Esophagus muscularis mucosa (tissue), 4 donors: ENCODE measurements around the gene ANKRD60. TPM values are rescaled to one million over a fixed set of nuclear protein-coding genes. Genes with fewer than 3 reads are reported as not detected.

Source experiments
- DNase-seq: peaks from one replicate; pipeline ENCODE4 v3.0.0-alpha.2; 2017; ENCODE audit errors: extremely low spot score
- H3K27ac ChIP-seq, 4 donors: fragments of 200-600 bp; sonication (generic); replicated peaks in 1 of 4; 1 replicate in 3 of 4; 2 replicates in 1 of 4; pipeline ENCODE4 v1.5.1; 2016 to 2019; ENCODE audit warnings: mild to moderate bottlenecking in 1 of 4
- H3K27me3 ChIP-seq, 4 donors: fragments of 200-600 bp; sonication (generic); one replicate each; pipeline versions ENCODE4 v1.5.1 to v1.6.0; 2016 to 2019
- H3K36me3 ChIP-seq, 4 donors: fragments of 200-600 bp; sonication (generic); one replicate each; pipeline ENCODE4 v1.5.1; 2016 to 2019
- H3K4me1 ChIP-seq, 4 donors: fragments of 200-600 bp; sonication (generic); one replicate each; pipeline ENCODE4 v1.5.1; 2016 to 2019
- H3K4me3 ChIP-seq, 4 donors: fragments of 200-600 bp; sonication (generic); 1 replicate in 2 of 4; 2 replicates in 2 of 4; pipeline ENCODE4 v1.5.1; 2016 to 2019; ENCODE audit warnings: mild to moderate bottlenecking in 4 of 4, moderate library complexity in 1 of 4
- H3K9me3 ChIP-seq, 4 donors: fragments of 200-600 bp; sonication (generic); 1 replicate in 3 of 4; 2 replicates in 1 of 4; pipeline ENCODE4 v1.5.1; 2016 to 2019
- EP300 ChIP-seq: sonication (generic); formaldehyde crosslinking; IDR thresholded peaks from one replicate; pipeline ENCODE4 v1.6.1; 2017; ENCODE audit warnings: antibody characterized with exemption
- POLR2A ChIP-seq: fragments of 450-650 bp; IDR thresholded peaks from one replicate; pipeline ENCODE4 v1.6.1; 2017; ENCODE audit warnings: antibody characterized with exemption, moderate library complexity, mild to moderate bottlenecking, low read depth
- POLR2AphosphoS5 ChIP-seq, 2 donors: sonication (generic); formaldehyde crosslinking; IDR thresholded peaks; one replicate each; pipeline ENCODE4 v1.6.1; 2017; ENCODE audit warnings: antibody characterized with exemption in 2 of 2
- WGBS: methylation state at CpG from one replicate; pipeline ENCODE4 v1.1.5; 2018; 5-methylcytosine and 5-hydroxymethylcytosine counted together
- intact Hi-C: fragments of 100-400 bp; cut with DNase I; formaldehyde crosslinking; loops from one replicate; pipeline ENCODE4 v1.15.1; 2023
- total RNA-seq, 4 donors: library from RNA; depleted of rRNA; stranded (reverse); fragments of >200 nt; gene quantifications; one replicate each; pipeline versions ENCODE4 v1.1.0 to v1.2.1, GENCODE V29; 2016
- TF ChIP-seq, protein P1 (sequence below), 3 experiments: fragments of 200-600 bp in 2 of 3; fragments of 450-650 bp in 1 of 3; sonication (generic) in 2 of 3; IDR thresholded peaks; one replicate each; pipeline ENCODE4 v1.5.1; 2017 to 2019; ENCODE audit warnings: antibody characterized with exemption in 3 of 3, mild to moderate bottlenecking in 2 of 3, moderate library complexity in 1 of 3

Gene ANKRD60
- total RNA-seq, 4 donors from 2014 or later = not detected

DNA sequence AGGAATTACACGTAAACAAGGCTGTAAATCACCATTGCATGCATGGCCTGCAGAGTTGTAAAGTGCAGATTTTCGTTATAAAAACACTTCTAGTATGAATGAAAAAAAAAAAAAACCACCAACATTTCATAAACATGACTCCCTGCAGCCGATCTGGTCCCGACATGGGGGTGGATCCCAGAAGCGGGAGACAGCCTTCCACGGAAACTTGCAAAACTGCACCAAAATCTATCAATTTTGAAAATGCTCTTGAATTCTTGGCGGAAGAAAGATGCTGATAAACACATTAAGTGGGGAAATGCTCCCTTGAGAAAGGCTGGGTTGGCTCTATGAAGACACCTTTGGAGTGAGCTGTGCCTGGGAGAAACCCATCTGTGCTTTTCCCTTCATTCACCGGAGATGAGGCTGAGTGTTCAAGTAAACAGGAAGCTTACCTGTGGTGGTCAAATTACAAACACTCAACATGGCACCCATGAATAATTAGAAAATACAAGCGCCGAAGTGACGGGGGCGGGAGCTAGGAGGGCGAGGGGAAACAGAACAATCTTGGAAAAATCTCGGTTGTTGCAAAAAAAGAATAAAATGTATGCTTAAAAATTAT, 845 bp upstream of the ANKRD60 start:
- no peak for DNase-seq
- H3K27me3 ChIP-seq = peaks cover 0 to 38% (median 19%) of the 10 kb centered on the region in 4 donors
- TF ChIP-seq POLR2A (no peak), EP300 (no peak), POLR2AphosphoS5 (IDR thresholded peaks at IDR 0.05) (no peak)
- TF ChIP-seq, protein P1, sequence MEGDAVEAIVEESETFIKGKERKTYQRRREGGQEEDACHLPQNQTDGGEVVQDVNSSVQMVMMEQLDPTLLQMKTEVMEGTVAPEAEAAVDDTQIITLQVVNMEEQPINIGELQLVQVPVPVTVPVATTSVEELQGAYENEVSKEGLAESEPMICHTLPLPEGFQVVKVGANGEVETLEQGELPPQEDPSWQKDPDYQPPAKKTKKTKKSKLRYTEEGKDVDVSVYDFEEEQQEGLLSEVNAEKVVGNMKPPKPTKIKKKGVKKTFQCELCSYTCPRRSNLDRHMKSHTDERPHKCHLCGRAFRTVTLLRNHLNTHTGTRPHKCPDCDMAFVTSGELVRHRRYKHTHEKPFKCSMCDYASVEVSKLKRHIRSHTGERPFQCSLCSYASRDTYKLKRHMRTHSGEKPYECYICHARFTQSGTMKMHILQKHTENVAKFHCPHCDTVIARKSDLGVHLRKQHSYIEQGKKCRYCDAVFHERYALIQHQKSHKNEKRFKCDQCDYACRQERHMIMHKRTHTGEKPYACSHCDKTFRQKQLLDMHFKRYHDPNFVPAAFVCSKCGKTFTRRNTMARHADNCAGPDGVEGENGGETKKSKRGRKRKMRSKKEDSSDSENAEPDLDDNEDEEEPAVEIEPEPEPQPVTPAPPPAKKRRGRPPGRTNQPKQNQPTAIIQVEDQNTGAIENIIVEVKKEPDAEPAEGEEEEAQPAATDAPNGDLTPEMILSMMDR (IDR thresholded peaks at IDR 0.05) = no peak
- H3K4me1 ChIP-seq = peaks cover 4 to 12% (median 11%) of the 10 kb centered on the region in 4 donors
- 82% methylated on average over 14 of the region's 14 CpGs for WGBS
- H3K9me3 ChIP-seq = no peaks in the 10 kb centered on the region
- intact Hi-C loops = no loop called here
- peak overlapping the region in 1 of 4 donors; percentile 30 for H3K4me3 ChIP-seq
- H3K36me3 ChIP-seq = peaks cover 0 to 11% (median 5%) of the 10 kb centered on the region in 4 donors
- no peak overlapping the region for H3K27ac ChIP-seq

DNA sequence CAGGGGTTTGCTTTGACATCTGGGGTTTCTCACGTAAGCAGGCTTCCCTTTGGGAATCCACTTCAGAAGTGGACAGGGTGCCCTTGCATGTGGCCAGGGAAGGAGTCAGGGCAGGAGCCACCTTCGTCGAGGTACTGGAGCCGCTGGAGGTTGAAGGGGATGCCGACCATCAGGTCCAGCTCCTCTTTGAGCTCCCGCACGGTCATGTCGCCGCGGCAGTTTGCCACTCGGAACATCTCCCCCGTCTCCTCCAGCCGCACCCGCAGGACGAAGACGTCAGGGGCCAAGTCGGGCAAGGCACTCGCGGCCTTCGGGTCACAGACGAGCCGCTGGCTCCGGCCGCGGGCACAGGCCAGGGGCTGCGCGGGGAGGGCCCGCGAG, 360 bp downstream of the ANKRD60 start:
- 20% methylated on average over 7 of the region's 29 CpGs for WGBS
- H3K36me3 ChIP-seq = peaks cover 0 to 8% (median 4%) of the 10 kb centered on the region in 4 donors
- no peaks in the 10 kb centered on the region for H3K9me3 ChIP-seq
- no peak overlapping the region for H3K27ac ChIP-seq
- H3K4me1 ChIP-seq = peaks cover 4 to 12% (median 11%) of the 10 kb centered on the region in 4 donors
- TF ChIP-seq, protein P1 (IDR thresholded peaks at IDR 0.05) = no peak
- TF ChIP-seq EP300 (no peak), POLR2A (no peak), POLR2AphosphoS5 (IDR thresholded peaks at IDR 0.05) (no peak)
- peak overlapping the region; percentile 30 to 46 (median 34) for H3K4me3 ChIP-seq
- DNase-seq = no peak
- H3K27me3 ChIP-seq = peaks cover 0 to 41% (median 19%) of the 10 kb centered on the region in 4 donors
- intact Hi-C loops = no loop called here

GRCh38 chr20:58227391-58228102, 906 bp downstream of the ANKRD60 start:
- H3K9me3 ChIP-seq = no peaks in the 10 kb centered on the region
- peaks cover 0 to 43% (median 19%) of the 10 kb centered on the region in 4 donors for H3K27me3 ChIP-seq
- DNase-seq = no peak
- intact Hi-C loops = no loop called here
- 90% methylated on average over 4 of the region's 5 CpGs for WGBS
- TF ChIP-seq, protein P1 (IDR thresholded peaks at IDR 0.05) = no peak
- no peak for TF ChIP-seq POLR2A
- no peak for TF ChIP-seq POLR2AphosphoS5 (IDR thresholded peaks at IDR 0.05)
- TF ChIP-seq EP300 = no peak
- peaks cover 0 to 6% (median 3%) of the 10 kb centered on the region in 4 donors for H3K36me3 ChIP-seq
- no peak overlapping the region for H3K27ac ChIP-seq
- H3K4me3 ChIP-seq = no peak overlapping the region
- H3K4me1 ChIP-seq = peaks cover 4 to 12% (median 11%) of the 10 kb centered on the region in 4 donors

DNA sequence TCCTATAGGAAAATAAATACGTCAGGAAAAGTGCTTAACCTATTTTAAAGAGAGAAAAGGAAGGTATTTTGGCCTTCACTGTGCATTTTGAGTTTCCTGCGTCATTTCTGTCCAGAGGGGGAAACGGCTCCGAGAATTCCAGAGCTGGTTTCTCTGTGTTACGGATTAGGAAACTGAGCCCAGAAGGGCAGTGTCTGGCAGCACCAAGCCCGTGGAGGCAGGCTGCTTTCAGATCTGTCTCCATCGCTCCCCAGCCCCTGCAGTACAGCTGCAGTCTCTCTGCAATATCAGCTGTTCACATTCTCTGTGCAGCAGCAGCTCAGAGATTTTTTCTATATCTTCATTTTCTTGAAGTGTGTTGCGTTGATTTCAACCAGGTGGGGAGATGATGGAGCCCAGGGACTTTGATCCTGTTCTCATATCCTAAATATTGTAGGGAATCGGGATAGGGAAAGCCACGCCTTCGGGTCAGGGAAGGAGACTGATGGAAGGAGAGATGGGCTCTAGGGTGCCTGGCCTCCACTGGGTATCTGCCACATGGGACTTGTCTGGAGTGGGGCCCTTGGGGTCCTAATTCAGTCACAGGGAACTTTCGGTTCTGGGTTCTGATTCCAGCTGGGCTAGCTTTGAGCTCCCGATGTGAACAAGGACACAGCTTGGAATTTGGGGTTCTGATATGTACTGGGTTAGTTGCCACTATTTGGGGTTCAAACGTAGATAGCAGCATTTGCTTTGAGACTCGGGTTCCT, 2.8 kb downstream of the ANKRD60 start:
- Histone ChIP-seq H3K4me1 (peaks cover 4 to 12% (median 11%) of the 10 kb centered on the region in 4 donors), H3K4me3 (no peak overlapping the region), H3K27ac (no peak overlapping the region), H3K9me3 (no peaks in the 10 kb centered on the region), H3K27me3 (peaks cover 0 to 63% (median 19%) of the 10 kb centered on the region in 4 donors), H3K36me3 (no peaks in the 10 kb centered on the region)
- intact Hi-C loops = no loop called here
- WGBS = 70% methylated on average over 15 of the region's 15 CpGs
- no peak for DNase-seq
- TF ChIP-seq, protein P1 (IDR thresholded peaks at IDR 0.05) = no peak
- TF ChIP-seq POLR2AphosphoS5 (IDR thresholded peaks at IDR 0.05) (no peak), POLR2A (no peak), EP300 (no peak)
